Calu3 (cell line): ENCODE data around the gene TAGAP. TPM values are rescaled to one million over a fixed set of nuclear protein-coding genes. Genes with fewer than 3 reads are reported as not detected.
A peak's percentile ranks its signal among the peaks of the same experiment; 100 is the strongest.

Experiments
- BruUV-seq: library from RNA; stranded (reverse); fragments of 400-500 nt; replicated peaks from 2 replicates; lab custom pipeline; 2021; lab: Mats Ljungman, UMichigan
- CTCF ChIA-PET: fragments of 300-600 bp; sonication (Branson Sonifier 250); formaldehyde crosslinking; loops from one replicate; lab custom pipeline; 2022; ENCODE audit warnings: antibody characterized with exemption; lab: Charles Lee
- DNase-seq: peaks from one replicate; pipeline ENCODE4 v3.0.0; 2022
- H3K27ac Mint-ChIP-seq: one replicate; pipeline ENCODE4 v1.8.0; 2022; ENCODE audit warnings: mixed read lengths; ENCODE audit not compliant: unreplicated experiment
- H3K27me3 Mint-ChIP-seq: one replicate; pipeline ENCODE4 v1.8.0; 2022; ENCODE audit warnings: mixed read lengths; ENCODE audit not compliant: unreplicated experiment
- H3K36me3 Mint-ChIP-seq: one replicate; pipeline ENCODE4 v1.8.0; 2022; ENCODE audit warnings: mild to moderate bottlenecking, moderate library complexity, mixed read lengths; ENCODE audit not compliant: insufficient read depth, unreplicated experiment
- H3K4me1 Mint-ChIP-seq: one replicate; pipeline ENCODE4 v1.8.0; 2022; ENCODE audit warnings: mild to moderate bottlenecking, low read depth, mixed read lengths; ENCODE audit not compliant: unreplicated experiment
- H3K4me3 Mint-ChIP-seq: one replicate; pipeline ENCODE4 v1.8.0; 2022; ENCODE audit warnings: mild to moderate bottlenecking, low read depth, moderate library complexity, mixed read lengths; ENCODE audit not compliant: unreplicated experiment
- H3K9me3 Mint-ChIP-seq: one replicate; pipeline ENCODE4 v1.8.0; 2022; ENCODE audit warnings: low read depth, mixed read lengths; ENCODE audit not compliant: unreplicated experiment
- intact Hi-C: fragments of 100-400 bp; cut with micrococcal nuclease; formaldehyde crosslinking; loops from one replicate; pipeline ENCODE4 v1.10.0; 2022; ENCODE audit not compliant: unreplicated experiment
- total RNA-seq: library from RNA; stranded (reverse); gene quantifications from 2 replicates; pipeline ENCODE4 v1.2.3, GENCODE V29; 2022
- TF ChIP-seq, protein P1 (sequence below): fragments of 200-600 bp; IDR thresholded peaks from one replicate; pipeline ENCODE4 v1.8.0; 2022; ENCODE audit warnings: antibody characterized with exemption; ENCODE audit not compliant: unreplicated experiment

TAGAP gene
- total RNA-seq, 1 experiment from 2014 or later = 0.17 TPM

DNA sequence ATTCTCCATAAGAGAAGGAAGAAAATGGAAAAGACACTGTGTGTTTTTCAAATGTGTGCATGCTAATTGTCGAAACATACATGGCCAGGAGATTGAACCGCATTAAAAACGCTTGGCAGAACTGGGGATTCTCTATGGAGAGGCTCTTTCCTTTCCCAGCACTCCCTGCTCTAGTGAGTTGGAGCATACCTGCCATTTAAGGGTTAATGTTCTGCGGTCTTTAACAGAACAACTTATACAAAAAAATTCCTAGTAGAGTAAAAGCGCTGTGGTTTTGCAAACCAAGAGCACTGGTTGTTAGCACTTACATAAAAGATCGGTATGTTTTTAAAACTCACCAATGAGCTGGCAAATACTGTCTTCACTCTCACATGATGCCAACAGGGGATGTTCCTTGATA is 1.5 kb downstream of the TAGAP start:
- CTCF ChIA-PET = interaction anchor here (0.7 to 1.9 kb wide), 8 partner anchors 20 to 91 kb away, joined by 3 to 15 read pairs (median 4); partner anchors contain the start of gene RSPH3
- TF ChIP-seq, protein P1, sequence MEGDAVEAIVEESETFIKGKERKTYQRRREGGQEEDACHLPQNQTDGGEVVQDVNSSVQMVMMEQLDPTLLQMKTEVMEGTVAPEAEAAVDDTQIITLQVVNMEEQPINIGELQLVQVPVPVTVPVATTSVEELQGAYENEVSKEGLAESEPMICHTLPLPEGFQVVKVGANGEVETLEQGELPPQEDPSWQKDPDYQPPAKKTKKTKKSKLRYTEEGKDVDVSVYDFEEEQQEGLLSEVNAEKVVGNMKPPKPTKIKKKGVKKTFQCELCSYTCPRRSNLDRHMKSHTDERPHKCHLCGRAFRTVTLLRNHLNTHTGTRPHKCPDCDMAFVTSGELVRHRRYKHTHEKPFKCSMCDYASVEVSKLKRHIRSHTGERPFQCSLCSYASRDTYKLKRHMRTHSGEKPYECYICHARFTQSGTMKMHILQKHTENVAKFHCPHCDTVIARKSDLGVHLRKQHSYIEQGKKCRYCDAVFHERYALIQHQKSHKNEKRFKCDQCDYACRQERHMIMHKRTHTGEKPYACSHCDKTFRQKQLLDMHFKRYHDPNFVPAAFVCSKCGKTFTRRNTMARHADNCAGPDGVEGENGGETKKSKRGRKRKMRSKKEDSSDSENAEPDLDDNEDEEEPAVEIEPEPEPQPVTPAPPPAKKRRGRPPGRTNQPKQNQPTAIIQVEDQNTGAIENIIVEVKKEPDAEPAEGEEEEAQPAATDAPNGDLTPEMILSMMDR = no peak
- no peak overlapping the region for H3K27ac Mint-ChIP-seq
- H3K9me3 Mint-ChIP-seq = no peaks in the 10 kb centered on the region
- DNase-seq = no peak
- peaks cover 30% of the 10 kb centered on the region for H3K4me1 Mint-ChIP-seq
- no TSS peak for BruUV-seq
- peaks cover 14% of the 10 kb centered on the region for H3K27me3 Mint-ChIP-seq
- no peak overlapping the region for H3K4me3 Mint-ChIP-seq
- intact Hi-C loops = no loop called here
- peaks cover 4% of the 10 kb centered on the region for H3K36me3 Mint-ChIP-seq

DNA sequence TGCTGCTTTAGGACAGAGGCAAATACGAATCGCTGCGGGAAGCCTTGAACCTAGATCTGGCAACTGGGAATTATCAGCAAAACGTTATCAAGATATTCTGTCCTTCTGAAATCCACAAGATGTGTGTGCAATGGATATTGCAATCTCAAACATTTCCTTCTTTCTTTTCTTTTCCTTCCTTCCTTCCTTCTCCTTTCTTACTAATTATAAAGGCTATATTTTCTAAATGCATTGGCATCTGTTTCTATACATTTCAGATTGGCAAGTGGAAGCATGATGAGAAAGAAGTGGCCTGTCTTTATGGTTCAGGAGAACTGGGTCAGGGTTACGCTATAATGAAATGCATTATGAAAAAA is 2.0 kb downstream of the TAGAP start:
- peaks cover 10% of the 10 kb centered on the region for H3K27me3 Mint-ChIP-seq
- H3K27ac Mint-ChIP-seq = no peak overlapping the region
- H3K4me1 Mint-ChIP-seq = peaks cover 30% of the 10 kb centered on the region
- TF ChIP-seq, protein P1 = no peak
- CTCF ChIA-PET = interaction anchor here (0.7 to 1.9 kb wide), 7 partner anchors 21 to 92 kb away, joined by 3 to 15 read pairs (median 4); partner anchors contain the start of gene RSPH3
- DNase-seq = no peak
- no peak overlapping the region for H3K4me3 Mint-ChIP-seq
- H3K36me3 Mint-ChIP-seq = peaks cover 4% of the 10 kb centered on the region
- BruUV-seq = no TSS peak
- H3K9me3 Mint-ChIP-seq = no peaks in the 10 kb centered on the region
- intact Hi-C loops = loop anchor here (1.0 kb wide), 2 partner anchors 61 to 91 kb away; no protein-coding TSS in a partner anchor

DNA sequence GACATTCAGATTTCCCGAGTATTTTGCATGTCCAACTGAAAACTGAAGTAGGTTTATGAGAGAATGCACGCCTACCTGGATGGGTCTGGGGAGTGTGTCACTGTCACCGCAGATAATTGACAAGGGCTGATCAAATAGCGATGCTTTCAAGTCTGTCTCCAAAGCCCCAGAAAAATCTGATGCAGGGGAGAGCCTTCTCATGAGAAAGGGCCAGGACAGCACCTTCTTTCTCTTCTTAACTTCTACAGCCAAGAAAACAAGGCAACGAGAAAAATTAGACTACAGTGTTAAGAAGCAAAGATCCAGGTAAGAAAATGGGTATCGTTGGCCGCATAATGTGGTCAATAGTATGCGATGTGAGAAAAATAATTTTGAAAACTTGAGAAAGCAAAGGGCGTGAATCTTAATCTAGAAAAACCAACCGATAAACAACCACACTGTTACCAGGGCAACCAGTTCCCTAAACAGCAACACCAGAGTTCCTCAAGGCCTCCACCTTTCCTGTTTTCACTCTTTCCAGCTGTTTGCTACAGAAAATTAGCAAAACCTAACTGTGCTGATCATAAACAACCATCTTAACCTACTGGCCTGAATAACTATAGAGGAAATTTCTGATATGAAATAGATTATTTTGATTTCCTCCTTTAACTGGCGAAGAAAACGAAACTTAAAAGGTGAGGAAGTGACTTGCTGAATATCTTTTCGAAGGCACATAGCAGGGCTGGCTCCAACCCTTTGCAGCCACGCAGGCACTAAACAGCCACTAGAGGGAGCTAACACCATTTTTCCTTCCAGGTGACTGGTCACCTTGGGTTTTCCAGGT is 2.6 kb downstream of the TAGAP start:
- Mint-ChIP-seq H3K27me3 (peaks cover 4% of the 10 kb centered on the region), H3K36me3 (peaks cover 4% of the 10 kb centered on the region), H3K9me3 (no peaks in the 10 kb centered on the region), H3K4me3 (no peak overlapping the region), H3K4me1 (peaks cover 30% of the 10 kb centered on the region), H3K27ac (no peak overlapping the region)
- intact Hi-C loops = loop anchor here (1.0 kb wide), 2 partner anchors 62 to 92 kb away; no protein-coding TSS in a partner anchor
- CTCF ChIA-PET = interaction anchor here (0.7 to 1.9 kb wide), 7 partner anchors 21 to 92 kb away, joined by 3 to 15 read pairs (median 4); partner anchors contain the start of gene RSPH3
- TF ChIP-seq, protein P1 = peak; percentile 87
- no TSS peak for BruUV-seq
- DNase-seq = peak; percentile 80

DNA sequence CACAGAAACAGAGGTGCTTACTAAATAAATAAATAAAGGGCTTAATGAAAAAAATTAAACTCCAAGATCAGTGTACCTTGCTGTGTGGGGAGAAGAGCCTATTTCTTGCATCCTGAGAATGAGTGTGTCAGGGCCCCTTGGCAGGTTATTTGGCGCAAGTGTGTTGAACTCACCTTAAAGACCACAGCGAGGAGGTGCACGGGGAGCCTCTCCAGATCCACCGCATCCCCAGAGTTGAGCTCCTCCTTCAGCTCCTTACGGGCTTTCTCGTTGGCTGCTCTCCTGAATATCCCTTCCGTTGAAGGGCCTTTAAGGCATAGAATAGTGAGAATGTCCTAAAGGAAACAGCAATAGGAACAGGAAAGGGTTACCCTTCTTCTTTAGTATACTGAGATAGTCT is 3.6 kb downstream of the TAGAP start:
- BruUV-seq = no TSS peak
- CTCF ChIA-PET = interaction anchor here (1.8 to 1.9 kb wide), 3 partner anchors 63 to 93 kb away, joined by 4 to 15 read pairs (median 6); no protein-coding TSS in a partner anchor
- TF ChIP-seq, protein P1 = no peak
- Mint-ChIP-seq H3K36me3 (peaks cover 4% of the 10 kb centered on the region), H3K4me1 (peaks cover 30% of the 10 kb centered on the region), H3K4me3 (no peak overlapping the region), H3K27ac (no peak overlapping the region), H3K27me3 (no peaks in the 10 kb centered on the region), H3K9me3 (no peaks in the 10 kb centered on the region)
- DNase-seq = no peak
- intact Hi-C loops = no loop called here
